Hepatocyte (in vitro differentiated cells): ENCODE measurements around the gene PPIP5K2.

Experiments
- CTCF ChIP-seq: fragments of 200-600 bp; sonication (generic); IDR thresholded peaks from 2 replicates; pipeline ENCODE4 v1.5.1; 2016; ENCODE audit warnings: antibody characterized with exemption, mild to moderate bottlenecking; ENCODE audit not compliant: poor library complexity
- EZH2 ChIP-seq: fragments of 200-600 bp; sonication (generic); IDR thresholded peaks from 2 replicates; pipeline ENCODE4 v1.6.1; 2016; ENCODE audit warnings: antibody characterized with exemption, mild to moderate bottlenecking, borderline replicate concordance
- EZH2phosphoT487 ChIP-seq: fragments of 200-600 bp; sonication (generic); IDR thresholded peaks from one replicate; pipeline ENCODE4 v1.6.1; 2018; ENCODE audit warnings: antibody characterized with exemption, mild to moderate bottlenecking, low read depth, moderate library complexity; ENCODE audit not compliant: unreplicated experiment, severe bottlenecking

GRCh38 chr5:103122242-103122641 lies 2.1 kb downstream of the PPIP5K2 start:
- TF ChIP-seq CTCF, result no peak
- TF ChIP-seq EZH2, result no peak
- TF ChIP-seq EZH2phosphoT487, result no peak
